ENCODE measurements around the gene HSD11B2.

Gene HSD11B2

DNA sequence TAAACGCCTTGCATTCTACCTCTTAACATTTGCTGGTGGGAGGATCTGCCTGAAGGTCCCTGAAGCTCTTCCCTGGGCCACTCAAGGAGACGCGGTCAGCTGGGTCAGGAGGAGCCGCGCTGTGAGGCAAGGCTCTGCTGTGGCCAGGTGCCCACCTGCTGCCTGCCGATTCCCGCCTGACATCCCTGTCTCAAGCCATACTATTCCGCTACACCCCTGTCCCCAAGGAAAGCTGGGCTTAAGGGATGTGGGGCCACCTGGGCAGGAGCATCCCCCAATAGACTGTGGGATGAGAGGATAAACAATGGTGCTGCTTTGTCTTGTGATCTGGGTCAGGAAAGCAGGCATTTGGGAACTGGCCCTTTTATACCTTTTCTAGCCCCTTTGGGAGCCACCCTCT is 42.7 kb upstream of the HSD11B2 start:
- no peak for TF ChIP-seq CTCF (IDR thresholded peaks at IDR 0.05; ENCODE audit: low read depth, low read length)
- peaks cover 3% of the 10 kb centered on the region; the same call in 1 of the 2 replicates for H3K4me1 ChIP-seq
- no peaks in the 10 kb centered on the region for H3K27me3 ChIP-seq
- no peak for DNase-seq
- no peaks in the 10 kb centered on the region for H3K9me3 ChIP-seq
- H3K4me3 ChIP-seq (ENCODE audit: low read depth, low read length) = no peak overlapping the region
- no peaks in the 10 kb centered on the region for H3K36me3 ChIP-seq

GRCh38 chr16:67388591-67388990 is 42.3 kb upstream of the HSD11B2 start:
- no peak for TF ChIP-seq CTCF (IDR thresholded peaks at IDR 0.05; ENCODE audit: low read depth, low read length)
- H3K4me1 ChIP-seq = peaks cover 4% of the 10 kb centered on the region; the same call in 1 of the 2 replicates
- no peak for DNase-seq
- H3K36me3 ChIP-seq = no peaks in the 10 kb centered on the region
- no peaks in the 10 kb centered on the region for H3K9me3 ChIP-seq
- no peak overlapping the region for H3K4me3 ChIP-seq (ENCODE audit: low read depth, low read length)
- H3K27me3 ChIP-seq = no peaks in the 10 kb centered on the region

DNA sequence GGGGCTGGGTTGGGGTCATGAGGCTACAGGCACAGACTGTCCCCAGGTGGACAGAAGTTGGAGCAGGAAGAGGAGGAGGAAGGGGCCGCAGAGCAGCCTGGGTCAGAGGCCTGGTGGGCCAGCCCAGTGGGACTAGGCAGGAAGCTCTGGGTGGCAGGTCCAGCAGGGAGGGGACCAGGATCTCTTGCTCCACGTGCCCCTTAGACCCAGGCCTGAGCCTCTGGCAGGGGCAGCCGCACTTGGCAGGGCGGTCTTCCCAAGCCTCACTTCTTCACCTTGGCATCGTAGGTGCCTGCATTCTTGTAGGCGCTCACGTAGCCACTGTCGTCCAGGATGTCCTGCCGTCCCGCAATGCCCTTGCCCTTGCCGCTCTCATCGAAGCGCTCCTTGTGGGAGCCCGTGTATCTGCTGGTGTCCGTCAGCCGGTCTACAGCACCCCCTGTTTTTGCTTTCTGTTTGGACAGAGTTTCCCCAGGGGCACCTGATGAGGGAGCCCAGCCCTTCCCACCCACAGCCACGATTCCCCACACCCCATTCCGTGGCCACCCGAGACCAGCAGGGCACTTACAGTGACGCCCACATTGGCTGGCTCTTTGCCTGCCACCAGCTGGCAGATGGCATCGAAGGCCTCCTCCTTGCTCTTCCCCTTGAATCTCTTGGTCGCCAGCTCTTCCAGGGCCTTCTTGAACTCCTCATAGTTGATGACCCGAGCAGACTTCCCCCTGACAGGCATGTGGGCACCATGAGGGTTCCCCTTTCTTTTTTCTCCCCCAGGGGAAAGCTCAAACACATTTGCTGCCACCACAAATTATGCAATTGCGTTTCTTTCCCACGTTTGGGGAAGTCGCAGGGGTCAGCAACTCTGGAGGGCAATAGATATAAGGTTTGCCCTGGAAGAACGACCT is 40.8 kb upstream of the HSD11B2 start:
- Histone ChIP-seq H3K4me1 (peaks cover 13% of the 10 kb centered on the region), H3K36me3 (no peaks in the 10 kb centered on the region), H3K4me3 (ENCODE audit: low read depth, low read length) (no peak overlapping the region), H3K9me3 (no peaks in the 10 kb centered on the region), H3K27me3 (no peaks in the 10 kb centered on the region)
- no peak for TF ChIP-seq CTCF (IDR thresholded peaks at IDR 0.05; ENCODE audit: low read depth, low read length)
- DNase-seq = no peak

GRCh38 chr16:67390816-67391423 is 40.0 kb upstream of the HSD11B2 start:
- H3K36me3 ChIP-seq = no peaks in the 10 kb centered on the region
- no peaks in the 10 kb centered on the region for H3K9me3 ChIP-seq
- peaks cover 19% of the 10 kb centered on the region for H3K4me1 ChIP-seq
- no peak for TF ChIP-seq CTCF (IDR thresholded peaks at IDR 0.05; ENCODE audit: low read depth, low read length)
- DNase-seq = no peak
- H3K4me3 ChIP-seq (ENCODE audit: low read depth, low read length) = no peak overlapping the region
- H3K27me3 ChIP-seq = no peaks in the 10 kb centered on the region

GRCh38 chr16:67391424-67392300 is 39.3 kb upstream of the HSD11B2 start:
- no peaks in the 10 kb centered on the region for H3K9me3 ChIP-seq
- no peaks in the 10 kb centered on the region for H3K36me3 ChIP-seq
- DNase-seq = no peak
- no peaks in the 10 kb centered on the region for H3K27me3 ChIP-seq
- H3K4me3 ChIP-seq (ENCODE audit: low read depth, low read length) = no peak overlapping the region
- H3K4me1 ChIP-seq = peaks cover 23% of the 10 kb centered on the region
- no peak for TF ChIP-seq CTCF (IDR thresholded peaks at IDR 0.05; ENCODE audit: low read depth, low read length)

All from BE2C (cell line).